Activated T-cell treated with anti-CD3 and anti-CD28 coated beads, Interleukin-2, amount 50 U/mL, for 72 hours (primary cell): ENCODE measurements around the gene MTG1. TPM values are rescaled to one million over a fixed set of nuclear protein-coding genes. Genes with fewer than 3 reads are reported as not detected.
"Not testable (repeated sequence)": the region's sequence is repeated elsewhere in the genome, so short reads cannot be mapped to it uniquely, and the experiment has no call there.

ENCODE experiments used
- ATAC-seq, 2 donors: fragments of 150-1000 bp; cut with Tn5 transposase; replicated peaks in 1 of 2; 2 replicates each; pipeline ENCODE4 v1.10.0; 2021; ENCODE audit warnings: moderate library complexity in 2 of 2, mild to moderate bottlenecking in 1 of 2
- DNase-seq, 2 donors: peaks; one replicate each; pipeline ENCODE4 v3.0.0; 2021 to 2022; ENCODE audit warnings: mixed read lengths in 1 of 2
- H3K27ac Mint-ChIP-seq: one replicate; pipeline ENCODE4 v1.8.0; 2022; ENCODE audit warnings: mild to moderate bottlenecking, moderate library complexity, mixed read lengths
- H3K27me3 Mint-ChIP-seq: one replicate; pipeline ENCODE4 v1.8.0; 2022; ENCODE audit warnings: low read depth, mixed read lengths
- H3K36me3 Mint-ChIP-seq, 2 donors: one replicate each; pipeline ENCODE4 v1.8.0; 2022; ENCODE audit warnings: mixed read lengths in 2 of 2, mild to moderate bottlenecking in 1 of 2; ENCODE audit not compliant: insufficient read depth in 2 of 2
- H3K4me1 Mint-ChIP-seq: one replicate; pipeline ENCODE4 v1.8.0; 2022; ENCODE audit warnings: low read depth, mixed read lengths
- H3K4me3 Mint-ChIP-seq, 2 donors: one replicate each; pipeline ENCODE4 v1.8.0; 2022; ENCODE audit warnings: mild to moderate bottlenecking in 2 of 2, mixed read lengths in 2 of 2, moderate library complexity in 2 of 2
- H3K9me3 Mint-ChIP-seq, 2 donors: one replicate each; pipeline ENCODE4 v1.8.0; 2022; ENCODE audit warnings: mixed read lengths in 2 of 2
- total RNA-seq, 2 donors: library from RNA; stranded (reverse); gene quantifications; one replicate each; pipeline ENCODE4 v1.2.3, GENCODE V29; 2022

Gene MTG1
- total RNA-seq, 2 donors from 2014 or later, result 58.0 to 67.2 TPM

DNA sequence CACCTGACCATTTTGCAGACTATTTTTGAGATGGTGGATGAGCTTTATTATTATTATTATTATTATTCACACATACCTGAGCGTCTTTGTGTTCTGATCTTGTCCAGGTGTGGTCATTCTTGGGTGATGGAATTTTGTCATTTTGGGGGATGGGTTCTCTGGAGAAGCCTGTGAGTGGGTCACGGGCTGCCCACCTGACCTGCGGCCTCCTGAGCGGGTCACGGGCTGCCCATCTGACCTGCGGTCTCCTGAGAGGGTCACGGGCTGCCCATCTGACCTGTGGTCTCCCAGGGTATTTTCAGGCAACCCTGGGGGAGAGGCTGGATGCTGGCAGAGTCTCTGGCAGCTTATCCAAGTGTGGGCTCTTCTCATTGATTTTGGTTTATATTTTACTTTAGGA lies 67.1 kb downstream of the MTG1 start:
- Mint-ChIP-seq H3K36me3 (no peaks in the 10 kb centered on the region), H3K27ac (no peak overlapping the region), H3K9me3 (no peaks in the 10 kb centered on the region), H3K27me3 (no peaks in the 10 kb centered on the region), H3K4me3 (no peak overlapping the region), H3K4me1 (no peaks in the 10 kb centered on the region)
- DNase-seq (no peak), ATAC-seq (no peak)

- H3K4me3 Mint-ChIP-seq, result no peak overlapping the region
- no peaks in the 10 kb centered on the region for H3K4me1 Mint-ChIP-seq
- H3K9me3 Mint-ChIP-seq, result no peaks in the 10 kb centered on the region
- no peak overlapping the region for H3K27ac Mint-ChIP-seq
- DNase-seq (no peak), ATAC-seq (no peak)
- H3K36me3 Mint-ChIP-seq, result no peaks in the 10 kb centered on the region
- no peaks in the 10 kb centered on the region for H3K27me3 Mint-ChIP-seq
Observed at GRCh38 chr10:133461841-133462240, 67.9 kb downstream of the MTG1 start.

DNA sequence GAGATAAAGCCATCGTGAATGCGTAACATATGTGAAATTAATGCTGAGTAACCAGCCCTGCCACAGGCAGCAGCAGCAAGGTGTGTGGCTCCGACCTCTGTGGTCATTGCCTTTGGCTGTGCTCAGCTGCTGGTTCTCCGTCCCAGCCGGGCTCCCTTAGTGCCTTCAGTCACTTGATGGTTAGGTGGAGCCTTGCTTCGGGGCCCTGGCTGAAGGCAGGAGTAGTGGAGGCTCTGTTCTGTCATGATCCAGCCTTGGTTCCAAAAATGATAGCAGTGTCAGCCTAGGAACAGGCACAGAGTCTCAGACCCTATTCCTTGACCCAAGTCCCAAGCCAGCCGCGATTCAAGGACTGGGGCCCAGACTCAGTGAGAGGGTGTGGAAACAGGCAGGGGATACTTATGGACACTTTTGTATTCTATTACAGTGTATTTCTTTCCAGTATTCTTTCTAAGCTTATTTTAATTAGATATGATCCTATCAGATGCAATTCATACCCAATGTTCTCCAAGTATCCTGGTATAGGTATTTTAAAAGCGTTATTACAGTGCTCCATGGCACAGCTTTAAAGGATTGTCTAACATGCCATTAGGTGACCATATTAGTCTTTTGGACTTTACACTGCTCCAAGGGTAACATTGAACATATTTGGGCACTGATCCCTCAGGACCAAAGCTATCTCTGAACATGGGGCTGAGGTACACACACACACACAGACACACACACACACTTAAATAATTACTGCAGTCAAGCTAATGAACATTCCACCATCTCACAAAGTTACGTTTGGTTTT lies 68.8 kb downstream of the MTG1 start:
- Mint-ChIP-seq H3K27me3 (no peaks in the 10 kb centered on the region), H3K4me1 (no peaks in the 10 kb centered on the region), H3K9me3 (no peaks in the 10 kb centered on the region), H3K4me3 (no peak overlapping the region), H3K27ac (no peak overlapping the region), H3K36me3 (no peaks in the 10 kb centered on the region)
- no peak for DNase-seq
- ATAC-seq, result no peak

GRCh38 chr10:133464582-133465031 lies 70.7 kb downstream of the MTG1 start:
- DNase-seq (no peak), ATAC-seq (no peak)
- no peaks in the 10 kb centered on the region for H3K27me3 Mint-ChIP-seq
- peaks cover 0 to 4% of the 10 kb centered on the region in 2 donors for H3K9me3 Mint-ChIP-seq
- peaks cover 0 to 3% of the 10 kb centered on the region in 2 donors for H3K36me3 Mint-ChIP-seq
- H3K27ac Mint-ChIP-seq, result no peak overlapping the region
- H3K4me3 Mint-ChIP-seq, result no peak overlapping the region
- no peaks in the 10 kb centered on the region for H3K4me1 Mint-ChIP-seq

DNA sequence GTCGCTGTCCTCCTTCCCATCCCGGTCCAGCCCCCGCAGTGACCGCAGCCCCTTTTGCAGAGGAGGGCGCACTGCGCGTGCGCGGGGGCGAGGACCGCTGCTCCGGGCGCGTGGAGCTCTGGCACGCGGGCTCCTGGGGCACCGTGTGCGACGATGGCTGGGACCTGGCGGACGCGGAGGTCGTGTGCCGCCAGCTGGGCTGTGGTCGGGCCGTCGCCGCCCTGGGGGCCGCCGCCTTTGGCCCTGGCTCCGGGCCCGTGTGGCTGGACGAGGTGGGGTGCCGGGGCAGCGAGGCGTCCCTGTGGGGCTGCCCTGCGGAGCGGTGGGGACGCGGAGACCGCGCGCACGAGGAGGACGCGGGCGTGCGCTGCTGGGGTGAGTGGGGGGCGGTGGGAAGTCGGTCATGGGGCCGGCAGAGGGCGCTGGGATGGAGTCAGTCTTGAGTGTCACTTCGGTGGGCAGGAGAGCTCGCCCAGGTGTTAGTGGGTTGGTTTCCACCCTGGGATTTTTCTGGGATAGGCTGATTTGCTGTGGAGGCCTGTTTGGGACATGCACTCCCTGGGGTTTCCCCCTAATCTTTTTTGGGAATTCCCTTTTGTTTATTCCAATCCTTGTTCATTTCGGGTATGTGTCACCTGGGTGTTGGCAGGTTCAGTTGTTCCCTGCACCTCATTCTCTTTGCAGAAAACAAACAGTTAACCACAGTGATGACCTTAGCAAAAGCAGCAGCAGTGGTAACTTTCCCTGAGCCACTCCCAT lies 71.4 kb downstream of the MTG1 start:
- peaks cover 2 to 5% of the 10 kb centered on the region in 2 donors for H3K36me3 Mint-ChIP-seq
- peaks cover 0 to 4% of the 10 kb centered on the region in 2 donors for H3K9me3 Mint-ChIP-seq
- ATAC-seq (peak in 1 of 2 donors; percentile 44), DNase-seq (no peak)
- no peak overlapping the region for H3K27ac Mint-ChIP-seq
- H3K4me1 Mint-ChIP-seq, result no peaks in the 10 kb centered on the region
- H3K27me3 Mint-ChIP-seq, result no peaks in the 10 kb centered on the region
- no peak overlapping the region for H3K4me3 Mint-ChIP-seq

DNA sequence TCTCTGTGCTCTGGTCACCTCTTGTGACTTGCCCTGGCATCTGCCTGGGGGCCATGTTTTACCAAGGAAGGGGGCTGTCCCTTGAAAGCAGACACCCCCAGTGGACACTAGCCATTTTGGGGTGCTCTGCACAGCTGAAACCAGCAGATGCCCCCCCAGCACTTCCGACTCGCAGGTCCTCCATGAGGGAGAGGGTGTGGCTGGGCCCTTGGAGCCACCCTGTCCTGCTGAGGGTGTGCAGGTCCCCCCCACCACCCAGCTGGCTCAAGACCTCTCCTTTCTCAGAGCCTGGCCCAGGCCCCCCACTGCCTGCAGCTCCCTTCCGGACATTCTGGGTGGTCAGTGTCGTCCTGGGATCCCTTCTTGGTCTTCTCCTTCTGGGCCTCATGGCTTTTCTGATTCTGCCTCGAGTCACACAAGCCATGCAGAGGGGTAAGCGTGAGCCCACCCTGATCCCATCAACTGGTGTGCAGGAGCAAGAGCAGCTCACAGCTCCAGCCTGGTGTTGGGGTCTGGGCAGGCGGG lies 72.1 kb downstream of the MTG1 start:
- Mint-ChIP-seq H3K27me3 (no peaks in the 10 kb centered on the region), H3K27ac (no peak overlapping the region), H3K36me3 (peaks cover 2 to 5% of the 10 kb centered on the region in 2 donors), H3K4me3 (no peak overlapping the region), H3K4me1 (no peaks in the 10 kb centered on the region), H3K9me3 (peaks cover 0 to 4% of the 10 kb centered on the region in 2 donors)
- ATAC-seq (no peak), DNase-seq (no peak)

DNA sequence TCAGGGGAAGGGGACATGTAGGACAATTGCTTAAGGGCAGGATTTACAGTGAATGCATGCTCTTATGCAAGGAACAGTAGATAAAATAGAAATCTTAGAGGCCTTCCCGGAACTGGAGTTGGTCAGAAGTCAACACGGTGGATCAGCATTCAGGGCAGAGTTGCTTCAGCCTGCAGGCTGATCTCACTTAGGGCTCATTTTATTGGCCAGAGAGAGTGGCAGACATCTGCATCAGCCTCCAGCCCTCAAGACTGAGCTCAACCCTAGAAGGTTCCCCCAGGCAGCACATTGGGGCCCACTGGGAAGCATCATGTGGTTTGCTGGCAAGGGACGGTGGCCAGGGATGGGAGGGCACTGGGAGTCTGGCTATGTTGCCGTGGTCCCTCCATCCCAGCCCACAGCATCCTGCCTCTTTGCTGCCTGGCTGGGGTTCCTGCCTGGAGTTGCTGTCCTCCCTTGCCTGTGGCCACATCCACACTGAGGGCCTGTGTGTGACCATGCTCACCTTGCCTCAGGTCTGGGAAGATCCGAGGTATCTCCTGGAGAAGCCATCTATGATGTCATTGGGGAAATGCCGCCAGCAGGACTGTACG lies 72.8 kb downstream of the MTG1 start:
- Mint-ChIP-seq H3K27me3 (no peaks in the 10 kb centered on the region), H3K36me3 (peaks cover 2 to 5% of the 10 kb centered on the region in 2 donors), H3K9me3 (peaks cover 0 to 4% of the 10 kb centered on the region in 2 donors), H3K4me3 (no peak overlapping the region), H3K4me1 (no peaks in the 10 kb centered on the region), H3K27ac (no peak overlapping the region)
- ATAC-seq (no peak), DNase-seq (no peak)

- Mint-ChIP-seq H3K4me3 (no peak overlapping the region), H3K4me1 (no peaks in the 10 kb centered on the region), H3K36me3 (peaks cover 2 to 5% of the 10 kb centered on the region in 2 donors), H3K27me3 (no peaks in the 10 kb centered on the region), H3K9me3 (peaks cover 0 to 4% of the 10 kb centered on the region in 2 donors), H3K27ac (no peak overlapping the region)
- DNase-seq, result no peak
- ATAC-seq, result no peak
Observed at GRCh38 chr10:133467286-133467911, 73.4 kb downstream of the MTG1 start.

DNA sequence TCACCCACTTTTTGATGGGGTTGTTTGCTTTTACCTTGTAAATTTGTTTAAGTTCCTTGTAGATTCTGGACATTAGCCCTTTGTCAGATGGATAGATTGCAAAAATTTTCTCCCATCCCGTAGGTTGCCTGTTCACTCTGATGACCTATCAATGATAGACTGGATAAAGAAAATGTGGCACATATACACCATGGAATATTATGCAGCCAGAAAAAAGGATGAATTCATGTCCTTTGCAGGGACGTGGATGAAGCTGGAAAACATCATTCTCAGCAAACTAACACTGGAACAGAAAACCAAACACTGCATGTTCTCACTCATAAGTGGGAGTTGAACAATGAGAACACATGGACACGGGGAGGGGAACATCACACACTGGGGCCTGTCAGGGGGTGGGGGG lies 75.2 kb downstream of the MTG1 start:
- H3K4me3 Mint-ChIP-seq, H3K9me3 Mint-ChIP-seq, H3K27ac Mint-ChIP-seq, H3K27me3 Mint-ChIP-seq, DNase-seq, ATAC-seq, H3K36me3 Mint-ChIP-seq, H3K4me1 Mint-ChIP-seq: not testable (repeated sequence)

GRCh38 chr10:133471300-133472109 lies 77.5 kb downstream of the MTG1 start:
- H3K27me3 Mint-ChIP-seq, result no peaks in the 10 kb centered on the region
- H3K4me3 Mint-ChIP-seq, result no peak overlapping the region
- H3K4me1 Mint-ChIP-seq, result peaks cover 19% of the 10 kb centered on the region
- peaks cover 2 to 5% of the 10 kb centered on the region in 2 donors for H3K36me3 Mint-ChIP-seq
- H3K9me3 Mint-ChIP-seq, result peaks cover 1 to 4% of the 10 kb centered on the region in 2 donors
- DNase-seq, result no peak
- no peak for ATAC-seq
- H3K27ac Mint-ChIP-seq, result no peak overlapping the region
